HL-60 (cell line): ENCODE results near the gene GREB1.

Source experiments
- CTCF ChIP-seq: IDR thresholded peaks from one replicate; pipeline ENCODE4 v1.5.1; 2011; ENCODE audit warnings: low read length, control low read depth, inconsistent platforms; ENCODE audit not compliant: insufficient read depth
- GABPA ChIP-seq: IDR thresholded peaks from 2 replicates; pipeline ENCODE4 v1.6.1; 2012; ENCODE audit warnings: low read depth
- POLR2AphosphoS5 ChIP-seq: IDR thresholded peaks from 2 replicates; pipeline ENCODE4 v1.6.1; 2012; ENCODE audit warnings: low read depth
- REST ChIP-seq: IDR thresholded peaks from 2 replicates; pipeline ENCODE4 v1.6.1; 2012; ENCODE audit warnings: low read depth; ENCODE audit not compliant: insufficient replicate concordance

GRCh38 chr2:11691076-11691660 lies 157.3 kb downstream of the GREB1 start:
- TF ChIP-seq CTCF: no peak
- no peak for TF ChIP-seq GABPA
- no peak for TF ChIP-seq POLR2AphosphoS5
- TF ChIP-seq REST: no peak
